ENCODE measurements around the gene USP40. TPM values are rescaled to one million over a fixed set of nuclear protein-coding genes. Genes with fewer than 3 reads are reported as not detected.

USP40 gene
- polyA plus RNA-seq, 3 donors, result 4.0 to 13.5 (median 5.1) TPM

DNA sequence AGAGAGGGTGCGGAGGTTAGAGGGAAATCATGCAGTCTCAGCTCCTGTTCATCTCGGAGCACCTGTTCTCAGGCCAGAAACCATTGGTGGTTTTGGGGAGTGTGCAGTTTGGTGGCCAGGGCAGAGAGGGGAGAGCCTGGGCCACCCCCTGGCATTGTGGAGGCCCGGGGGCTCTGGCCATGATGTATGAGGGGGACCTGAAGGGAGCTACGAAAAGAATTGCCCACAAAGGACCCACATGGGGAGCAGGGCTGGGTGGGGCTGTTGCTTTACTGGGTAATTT, 124.6 kb downstream of the USP40 start:
- intact Hi-C loops (cut with micrococcal nuclease), result no loop called here
- Histone ChIP-seq H3K9ac (ENCODE audit: insufficient read depth, low read length, poor library complexity, severe bottlenecking) (no peak overlapping the region), H3K4me1 (ENCODE audit: control insufficient read depth in 1 of 2, insufficient read depth in 2 of 2, low read length in 2 of 2) (no peaks in the 10 kb centered on the region), H3K79me2 (ENCODE audit: insufficient read depth, low read length) (peaks cover 16% of the 10 kb centered on the region), H3K4me3 (replicated peaks in 1 of 3; ENCODE audit: low read depth in 2 of 3, low read length in 3 of 3) (no peak overlapping the region), H4K20me1 (ENCODE audit: insufficient read depth, low read length) (peaks cover 78% of the 10 kb centered on the region), H3K4me2 (replicated peaks; ENCODE audit: extremely low read depth, low read length, poor library complexity, severe bottlenecking) (no peak overlapping the region), H3K27ac (ENCODE audit: low read depth in 1 of 2, low read length in 2 of 2) (no peak overlapping the region), H3K36me3 (replicated peaks in 1 of 2; ENCODE audit: control insufficient read depth in 1 of 2, insufficient read depth in 2 of 2, low read length in 2 of 2) (peaks cover 94 to 100% of the 10 kb centered on the region in 2 donors), H3K9me3 (replicated peaks in 1 of 2; ENCODE audit: control insufficient read depth in 1 of 2, insufficient read depth in 1 of 2, low read length in 2 of 2) (no peaks in the 10 kb centered on the region), H2AFZ (ENCODE audit: insufficient read depth, low read depth, low read length, poor library complexity, severe bottlenecking) (no peak overlapping the region), H3K27me3 (ENCODE audit: control insufficient read depth in 2 of 2, insufficient read depth in 2 of 2, low read length in 2 of 2) (no peaks in the 10 kb centered on the region)
- Mint-ChIP-seq H3K36me3 (peaks cover 88 to 98% of the 10 kb centered on the region in 2 donors), H3K4me3 (no peak overlapping the region), H3K9me3 (no peaks in the 10 kb centered on the region), H3K27me3 (ENCODE audit: low read depth in 3 of 3) (peaks cover 0 to 2% (median 0%) of the 10 kb centered on the region in 3 donors), H3K27ac (peak overlapping the region in 4 of 7 donors; percentile 14 to 68 (median 35)), H3K4me1 (no peaks in the 10 kb centered on the region)
- TF ChIP-seq, protein P1, sequence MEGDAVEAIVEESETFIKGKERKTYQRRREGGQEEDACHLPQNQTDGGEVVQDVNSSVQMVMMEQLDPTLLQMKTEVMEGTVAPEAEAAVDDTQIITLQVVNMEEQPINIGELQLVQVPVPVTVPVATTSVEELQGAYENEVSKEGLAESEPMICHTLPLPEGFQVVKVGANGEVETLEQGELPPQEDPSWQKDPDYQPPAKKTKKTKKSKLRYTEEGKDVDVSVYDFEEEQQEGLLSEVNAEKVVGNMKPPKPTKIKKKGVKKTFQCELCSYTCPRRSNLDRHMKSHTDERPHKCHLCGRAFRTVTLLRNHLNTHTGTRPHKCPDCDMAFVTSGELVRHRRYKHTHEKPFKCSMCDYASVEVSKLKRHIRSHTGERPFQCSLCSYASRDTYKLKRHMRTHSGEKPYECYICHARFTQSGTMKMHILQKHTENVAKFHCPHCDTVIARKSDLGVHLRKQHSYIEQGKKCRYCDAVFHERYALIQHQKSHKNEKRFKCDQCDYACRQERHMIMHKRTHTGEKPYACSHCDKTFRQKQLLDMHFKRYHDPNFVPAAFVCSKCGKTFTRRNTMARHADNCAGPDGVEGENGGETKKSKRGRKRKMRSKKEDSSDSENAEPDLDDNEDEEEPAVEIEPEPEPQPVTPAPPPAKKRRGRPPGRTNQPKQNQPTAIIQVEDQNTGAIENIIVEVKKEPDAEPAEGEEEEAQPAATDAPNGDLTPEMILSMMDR (IDR thresholded peaks at IDR 0.05), result no peak
- no peak for DNase-seq
- WGBS (ENCODE audit: insufficient coverage), result 94% methylated on average over 2 of the region's 4 CpGs

- no peaks in the 10 kb centered on the region for H3K9me3 ChIP-seq (replicated peaks in 1 of 2; ENCODE audit: control insufficient read depth in 1 of 2, insufficient read depth in 1 of 2, low read length in 2 of 2)
- no peak overlapping the region for H3K9ac ChIP-seq (ENCODE audit: insufficient read depth, low read length, poor library complexity, severe bottlenecking)
- Mint-ChIP-seq H3K27ac (peak overlapping the region in 4 of 7 donors; percentile 20 to 68 (median 35)), H3K27me3 (ENCODE audit: low read depth in 3 of 3) (peaks cover 0 to 2% (median 0%) of the 10 kb centered on the region in 3 donors), H3K9me3 (no peaks in the 10 kb centered on the region), H3K4me3 (no peak overlapping the region), H3K4me1 (no peaks in the 10 kb centered on the region), H3K36me3 (peaks cover 89 to 98% of the 10 kb centered on the region in 2 donors)
- DNase-seq, result no peak
- WGBS (ENCODE audit: insufficient coverage), result 97% methylated on average over 21 of the region's 26 CpGs
- intact Hi-C loops (cut with micrococcal nuclease), result no loop called here
- H3K4me1 ChIP-seq (ENCODE audit: control insufficient read depth in 1 of 2, insufficient read depth in 2 of 2, low read length in 2 of 2), result no peaks in the 10 kb centered on the region
- H3K27me3 ChIP-seq (ENCODE audit: control insufficient read depth in 2 of 2, insufficient read depth in 2 of 2, low read length in 2 of 2), result no peaks in the 10 kb centered on the region
- no peak overlapping the region for H3K4me2 ChIP-seq (replicated peaks; ENCODE audit: extremely low read depth, low read length, poor library complexity, severe bottlenecking)
- H3K27ac ChIP-seq (ENCODE audit: low read depth in 1 of 2, low read length in 2 of 2), result no peak overlapping the region
- peaks cover 79% of the 10 kb centered on the region for H4K20me1 ChIP-seq (ENCODE audit: insufficient read depth, low read length)
- H2AFZ ChIP-seq (ENCODE audit: insufficient read depth, low read depth, low read length, poor library complexity, severe bottlenecking), result no peak overlapping the region
- H3K79me2 ChIP-seq (ENCODE audit: insufficient read depth, low read length), result peaks cover 20% of the 10 kb centered on the region
- no peak overlapping the region for H3K4me3 ChIP-seq (replicated peaks in 1 of 3; ENCODE audit: low read depth in 2 of 3, low read length in 3 of 3)
- TF ChIP-seq, protein P1 (IDR thresholded peaks at IDR 0.05), result no peak
- H3K36me3 ChIP-seq (replicated peaks in 1 of 2; ENCODE audit: control insufficient read depth in 1 of 2, insufficient read depth in 2 of 2, low read length in 2 of 2), result peaks cover 94 to 100% of the 10 kb centered on the region in 2 donors
Observed at GRCh38 chr2:233441161-233442027, 125.2 kb downstream of the USP40 start.
